Loucy (cell line): ENCODE data around the gene CAPRIN2.

ENCODE experiments used
- CTCF ChIP-seq: fragments of 200-600 bp; sonication (generic); conservative IDR thresholded peaks from 2 replicates; pipeline ENCODE4 v1.5.1; 2014; ENCODE audit warnings: mild to moderate bottlenecking, antibody characterized with exemption, low read length
- EZH2phosphoT487 ChIP-seq: fragments of 200-600 bp; IDR thresholded peaks from 2 replicates; pipeline ENCODE4 v1.6.1; 2018; ENCODE audit warnings: antibody characterized with exemption, mild to moderate bottlenecking, moderate library complexity, borderline replicate concordance

GRCh38 chr12:30756074-30756473, 1.3 kb upstream of the CAPRIN2 start:
- TF ChIP-seq CTCF (no peak), EZH2phosphoT487 (no peak)
